Omental fat pad (tissue), 4 donors: ENCODE results near the gene CCDC88A. TPM values are rescaled to one million over a fixed set of nuclear protein-coding genes. Genes with fewer than 3 reads are reported as not detected.
A peak's percentile ranks its signal among the peaks of the same experiment; 100 is the strongest.

ENCODE experiments used
- ATAC-seq: fragments of 150-250 bp; one replicate; pipeline ENCODE4 v1.9.1; 2016; ENCODE audit warnings: mild to moderate bottlenecking, moderate library complexity; ENCODE audit not compliant: low FRiP score
- DNase-seq: peaks from one replicate; pipeline ENCODE4 v3.0.0-alpha.2; 2019; ENCODE audit warnings: low spot score
- total RNA-seq, 4 donors: library from RNA; depleted of rRNA; stranded (reverse); fragments of >200 nt; gene quantifications; one replicate each; pipeline ENCODE4 v1.1.0, GENCODE V29; 2016
- TF ChIP-seq, protein P1 (sequence below), 3 donors: fragments of 450-650 bp; IDR thresholded peaks; one replicate each; pipeline ENCODE4 v1.5.1; 2016 to 2017; ENCODE audit warnings: antibody characterized with exemption in 3 of 3, mild to moderate bottlenecking in 3 of 3, moderate library complexity in 2 of 3

Gene CCDC88A
- total RNA-seq, 4 donors from 2014 or later, result 38.0 to 141 (median 64.3) TPM

GRCh38 chr2:55437515-55438390 is 18.1 kb upstream of the CCDC88A start:
- TF ChIP-seq, protein P1, sequence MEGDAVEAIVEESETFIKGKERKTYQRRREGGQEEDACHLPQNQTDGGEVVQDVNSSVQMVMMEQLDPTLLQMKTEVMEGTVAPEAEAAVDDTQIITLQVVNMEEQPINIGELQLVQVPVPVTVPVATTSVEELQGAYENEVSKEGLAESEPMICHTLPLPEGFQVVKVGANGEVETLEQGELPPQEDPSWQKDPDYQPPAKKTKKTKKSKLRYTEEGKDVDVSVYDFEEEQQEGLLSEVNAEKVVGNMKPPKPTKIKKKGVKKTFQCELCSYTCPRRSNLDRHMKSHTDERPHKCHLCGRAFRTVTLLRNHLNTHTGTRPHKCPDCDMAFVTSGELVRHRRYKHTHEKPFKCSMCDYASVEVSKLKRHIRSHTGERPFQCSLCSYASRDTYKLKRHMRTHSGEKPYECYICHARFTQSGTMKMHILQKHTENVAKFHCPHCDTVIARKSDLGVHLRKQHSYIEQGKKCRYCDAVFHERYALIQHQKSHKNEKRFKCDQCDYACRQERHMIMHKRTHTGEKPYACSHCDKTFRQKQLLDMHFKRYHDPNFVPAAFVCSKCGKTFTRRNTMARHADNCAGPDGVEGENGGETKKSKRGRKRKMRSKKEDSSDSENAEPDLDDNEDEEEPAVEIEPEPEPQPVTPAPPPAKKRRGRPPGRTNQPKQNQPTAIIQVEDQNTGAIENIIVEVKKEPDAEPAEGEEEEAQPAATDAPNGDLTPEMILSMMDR (IDR thresholded peaks at IDR 0.05), result no peak
- DNase-seq, result no peak
- no peak for ATAC-seq

DNA sequence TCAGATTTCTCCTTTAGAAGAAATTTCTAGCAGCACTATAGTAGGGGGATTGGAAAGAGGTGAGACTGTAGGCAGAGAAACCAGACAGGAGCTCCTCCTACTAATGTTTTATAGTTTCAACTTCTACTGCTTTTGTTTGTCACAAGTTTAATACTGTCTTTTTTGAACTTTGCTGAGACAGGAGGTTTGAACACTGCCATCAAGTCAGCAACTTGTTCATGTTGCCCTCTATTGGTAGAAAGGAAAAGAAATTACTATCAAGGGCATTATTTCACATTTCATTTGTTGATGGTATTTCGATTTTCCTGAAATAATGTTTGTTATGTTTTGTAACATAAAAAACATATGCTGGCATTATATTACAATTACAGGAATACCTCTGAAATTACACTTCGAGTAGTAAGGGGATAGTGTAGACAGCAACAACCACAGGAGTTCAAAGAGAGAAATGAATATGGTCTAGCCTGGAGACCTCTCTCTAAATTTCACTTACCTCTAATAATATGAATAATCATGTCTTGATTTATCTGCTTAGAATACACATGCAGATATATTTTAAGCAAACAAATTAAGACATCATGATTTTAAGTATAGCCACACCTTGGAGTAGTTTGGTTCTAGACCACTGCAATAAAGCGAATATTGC is 12.4 kb upstream of the CCDC88A start:
- DNase-seq (no peak), ATAC-seq (peak; percentile 51)
- TF ChIP-seq, protein P1 (IDR thresholded peaks at IDR 0.05), result no peak

GRCh38 chr2:55430211-55430975 is 10.7 kb upstream of the CCDC88A start:
- TF ChIP-seq, protein P1 (IDR thresholded peaks at IDR 0.05), result no peak
- ATAC-seq, result no peak
- DNase-seq, result no peak

DNA sequence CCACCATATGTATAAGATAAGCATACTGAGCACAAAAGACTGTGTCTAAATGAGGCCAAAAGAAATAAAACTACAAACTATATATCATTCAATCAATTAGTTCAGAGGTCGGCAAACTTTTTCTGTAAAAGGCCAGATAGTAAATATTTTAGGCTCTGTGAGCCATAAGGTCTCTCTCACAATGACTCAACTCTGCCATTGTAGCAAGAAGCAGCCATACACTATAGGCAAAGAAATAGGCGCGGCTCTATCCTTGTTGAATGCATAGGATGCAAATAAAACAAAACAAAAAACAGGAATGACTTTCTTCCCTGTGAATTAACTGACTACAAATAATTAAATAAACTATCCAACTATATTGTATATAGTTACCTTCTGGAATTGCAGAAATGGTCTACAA is 8.6 kb upstream of the CCDC88A start:
- DNase-seq (no peak), ATAC-seq (no peak)
- TF ChIP-seq, protein P1 (IDR thresholded peaks at IDR 0.05), result no peak

DNA sequence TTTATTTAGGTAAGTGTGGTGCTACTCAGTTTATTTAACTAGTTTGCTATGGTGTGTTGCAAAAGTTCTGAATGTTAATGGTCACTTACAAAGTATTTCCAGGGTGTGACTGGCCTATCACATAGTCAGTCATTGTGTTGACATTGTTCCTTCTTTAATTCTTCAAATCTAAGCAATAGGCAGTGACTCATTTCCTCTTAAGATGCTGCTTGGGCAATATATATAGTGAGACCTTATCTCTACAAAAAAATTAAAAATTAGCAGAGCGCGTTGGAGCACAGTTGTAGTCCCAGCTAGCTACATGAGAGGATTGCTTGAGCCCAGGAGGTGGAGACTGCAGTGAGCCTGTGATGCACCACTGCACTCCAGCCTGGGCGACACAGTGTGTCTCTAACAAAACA is 5.8 kb upstream of the CCDC88A start:
- peak; percentile 37 for ATAC-seq
- TF ChIP-seq, protein P1 (IDR thresholded peaks at IDR 0.05), result no peak

DNA sequence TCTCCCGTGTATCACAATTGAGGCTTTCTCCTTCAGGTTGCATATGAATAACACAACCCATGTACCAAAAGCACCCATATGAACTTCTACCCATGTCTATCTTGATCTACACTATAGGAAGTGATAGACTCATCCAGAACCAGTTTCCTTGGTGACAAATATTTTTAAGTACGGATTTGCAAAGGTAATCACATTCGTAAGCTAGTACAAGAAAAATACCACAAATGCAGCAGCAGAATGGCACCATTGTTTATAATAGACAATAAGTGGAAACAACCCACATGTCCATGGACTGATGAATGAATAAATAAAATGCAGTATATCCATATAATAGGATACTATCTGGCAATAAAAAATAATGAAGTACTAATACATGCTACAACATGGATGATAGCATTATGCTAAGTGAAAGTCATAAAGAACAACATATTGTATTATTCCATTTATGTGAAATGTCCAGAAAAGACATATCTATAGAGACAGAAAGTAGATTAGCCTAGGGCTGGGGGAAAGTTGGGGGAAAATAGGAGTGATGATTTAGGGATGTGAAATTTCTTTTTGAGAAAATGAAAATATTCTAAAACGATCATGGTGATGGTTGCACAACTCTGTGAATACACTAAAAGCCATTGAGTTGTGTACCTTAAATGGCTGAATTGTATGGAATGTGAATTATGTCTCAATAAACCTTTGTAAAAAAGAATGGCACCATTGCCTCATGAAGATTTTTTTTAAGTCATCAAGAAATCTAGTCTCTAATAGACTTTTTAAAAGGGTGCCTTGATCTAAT is 3.4 kb upstream of the CCDC88A start:
- DNase-seq, result no peak
- ATAC-seq, result no peak
- TF ChIP-seq, protein P1 (IDR thresholded peaks at IDR 0.05), result no peak

More for the DNA sequence above, 5.8 kb upstream of the CCDC88A start:
- no peak for DNase-seq
